HepG2 (cell line): ENCODE measurements around the gene ANKRD6. TPM values are rescaled to one million over a fixed set of nuclear protein-coding genes. Genes with fewer than 3 reads are reported as not detected.

ENCODE experiments used
- ATAC-seq: fragments of 200-7000 bp; cut with Tn5 transposase; 3 replicates; pipeline ENCODE4 v1.9.1; 2020; ENCODE audit warnings: mild to moderate bottlenecking, moderate library complexity
- BruUV-seq: library from RNA; stranded (reverse); fragments of 400-500 nt; replicated peaks from 2 replicates; lab custom pipeline; 2021; lab: Mats Ljungman, UMichigan
- CTCF ChIA-PET: fragments of 300-600 bp; formaldehyde crosslinking; extraction: SDS; loops from one replicate; lab custom pipeline; 2021; ENCODE audit warnings: low total read pairs, inconsistent platforms, low intra/inter-chr PET ratio; lab: Yijun Ruan, JAX
- POLR2A ChIA-PET: fragments of 350-600 bp; sonication (Branson Sonifier 250); formaldehyde crosslinking; loops from one replicate; lab custom pipeline; 2020; ENCODE audit warnings: antibody characterized with exemption, inconsistent platforms; lab: Yijun Ruan, JAX
- DNase-seq: peaks from one replicate; pipeline ENCODE4 v3.0.0-alpha.2; 2015; ENCODE audit warnings: low spot score
- FAIRE-seq: peaks from 3 replicates; lab custom pipeline; 2011; peaks lifted over from hg19 to GRCh38; lab: Jason Lieb, UNC
- H2AFZ ChIP-seq: one replicate; pipeline ENCODE4 v1.6.1; 2011; ENCODE audit warnings: low read length, inconsistent platforms
- H3K27ac ChIP-seq: fragments of 300-600 bp; 3 replicates; pipeline ENCODE4 v1.8.0; 2011; ENCODE audit warnings: mixed run types, mild to moderate bottlenecking, mixed read lengths, low read length, inconsistent platforms; ENCODE audit not compliant: insufficient read depth; ENCODE audit errors: extremely low read length
- H3K27me3 ChIP-seq, 2 experiments: fragments of 200-600 bp in 1 of 2; 2 replicates in 1 of 2; 3 replicates in 1 of 2; pipeline versions ENCODE4 v1.6.0 to v1.8.0; 2011; ENCODE audit warnings: low read length in 2 of 2, mild to moderate bottlenecking in 2 of 2, moderate library complexity in 2 of 2, inconsistent platforms in 1 of 2; ENCODE audit not compliant: insufficient read depth in 2 of 2, control insufficient read depth in 1 of 2
- H3K36me3 ChIP-seq, 2 experiments: fragments of 200-600 bp in 1 of 2; replicated peaks in 1 of 2; 2 replicates in 1 of 2; 3 replicates in 1 of 2; pipeline versions ENCODE4 v1.5.1 to v1.8.0; 2011; ENCODE audit warnings: low read length in 2 of 2, inconsistent platforms in 1 of 2; ENCODE audit not compliant: insufficient read depth in 2 of 2, control insufficient read depth in 1 of 2
- H3K4me1 ChIP-seq: 2 replicates; pipeline ENCODE4 v1.5.1; 2012; ENCODE audit warnings: low read length, inconsistent platforms; ENCODE audit not compliant: insufficient read depth
- H3K4me2 ChIP-seq: 2 replicates; pipeline ENCODE4 v1.6.0; 2011; ENCODE audit warnings: low read depth, low read length, inconsistent platforms
- H3K4me3 ChIP-seq, 3 experiments: fragments of 200-600 bp in 1 of 3; sonication (generic), shearing (Covaris generic) in 1 of 3; replicated peaks in 1 of 3; 2 replicates each; pipeline ENCODE4 v1.5.1; 2011 to 2016; ENCODE audit warnings: low read length in 3 of 3, inconsistent platforms in 2 of 3, low read depth in 2 of 3, mild to moderate bottlenecking in 2 of 3, control low read depth in 1 of 3, mixed read lengths in 1 of 3; ENCODE audit not compliant: insufficient read depth in 1 of 3
- H3K79me2 ChIP-seq: one replicate; pipeline ENCODE4 v1.6.1; 2011; ENCODE audit warnings: low read length, inconsistent platforms; ENCODE audit not compliant: insufficient read depth
- H3K9ac ChIP-seq: 2 replicates; pipeline ENCODE4 v1.6.0; 2011; ENCODE audit warnings: mild to moderate bottlenecking, low read depth, low read length, inconsistent platforms; ENCODE audit not compliant: insufficient read depth
- H3K9me3 ChIP-seq: 2 replicates; pipeline ENCODE4 v1.5.1; 2012; ENCODE audit warnings: mild to moderate bottlenecking, low read length
- H4K20me1 ChIP-seq: 2 replicates; pipeline ENCODE4 v1.6.0; 2011; ENCODE audit warnings: inconsistent platforms, mild to moderate bottlenecking, low read length, moderate library complexity; ENCODE audit not compliant: insufficient read depth
- AKAP8 ChIP-seq: sonication (generic); formaldehyde crosslinking; IDR thresholded peaks from 2 replicates; pipeline ENCODE4 v1.5.1; 2020; ENCODE audit warnings: mild to moderate bottlenecking, missing genetic modification reagents
- BCL6 ChIP-seq: IDR thresholded peaks from 2 replicates; pipeline ENCODE4 v1.6.1; 2016; ENCODE audit warnings: missing genetic modification reagents, missing compliant biosample characterization
- FOXJ3 ChIP-seq: sonication (generic); formaldehyde crosslinking; IDR thresholded peaks from 2 replicates; pipeline ENCODE4 v1.4.0; 2020; ENCODE audit warnings: missing genetic modification reagents, mild to moderate bottlenecking, borderline replicate concordance
- PRPF4 ChIP-seq: fragments of 200-400 bp; formaldehyde crosslinking; IDR thresholded peaks from 2 replicates; pipeline ENCODE4 v1.6.1; 2016; ENCODE audit warnings: low read length, low read depth; ENCODE audit not compliant: poor library complexity, severe bottlenecking
- RXRA ChIP-seq: sonication (generic); formaldehyde crosslinking; IDR thresholded peaks from 2 replicates; pipeline ENCODE4 v1.5.1; 2020; ENCODE audit warnings: missing genetic modification reagents
- SIX1 ChIP-seq: sonication (generic); formaldehyde crosslinking; IDR thresholded peaks from 2 replicates; pipeline ENCODE4 v1.4.0; 2020; ENCODE audit warnings: missing genetic modification reagents, borderline replicate concordance
- YY1 ChIP-seq: IDR thresholded peaks from 2 replicates; pipeline ENCODE4 v1.6.1; 2011; ENCODE audit warnings: low read length, low read depth, moderate library complexity, mild to moderate bottlenecking; ENCODE audit not compliant: insufficient read depth, insufficient replicate concordance
- ZC3H4 ChIP-seq: sonication (generic); formaldehyde crosslinking; IDR thresholded peaks from 2 replicates; pipeline ENCODE4 v1.4.0; 2020; ENCODE audit warnings: missing genetic modification reagents, borderline replicate concordance
- ZFP91 ChIP-seq: sonication (generic); formaldehyde crosslinking; IDR thresholded peaks from 2 replicates; pipeline ENCODE4 v1.9.0; 2022; ENCODE audit warnings: missing genetic modification reagents, mild to moderate bottlenecking, borderline replicate concordance
- ZNF234 ChIP-seq: sonication (generic); formaldehyde crosslinking; conservative IDR thresholded peaks from 2 replicates; pipeline ENCODE4 v1.5.1; 2020; ENCODE audit warnings: mild to moderate bottlenecking, missing genetic modification reagents
- ZNF569 ChIP-seq: sonication (generic); formaldehyde crosslinking; IDR thresholded peaks from 2 replicates; pipeline ENCODE4 v1.5.0; 2020; ENCODE audit warnings: mild to moderate bottlenecking, missing genetic modification reagents, moderate library complexity, borderline replicate concordance
- ZNF629 ChIP-seq: sonication (generic); formaldehyde crosslinking; conservative IDR thresholded peaks from 2 replicates; pipeline ENCODE4 v1.5.0; 2020; ENCODE audit warnings: missing genetic modification reagents
- ZNF724P ChIP-seq: sonication (generic); formaldehyde crosslinking; IDR thresholded peaks from 2 replicates; pipeline ENCODE4 v1.8.0; 2022; ENCODE audit warnings: missing genetic modification reagents, borderline replicate concordance
- ZSCAN9 ChIP-seq: IDR thresholded peaks from 2 replicates; pipeline ENCODE4 v1.6.1; 2016; ENCODE audit warnings: borderline replicate concordance
- WGBS: methylation state at CpG from one replicate; pipeline ENCODE4 v1.1.6; 2017; ENCODE audit warnings: low lambda C conversion rate; 5-methylcytosine and 5-hydroxymethylcytosine counted together
- in situ Hi-C: cut with HindIII; loops from 2 replicates; pipeline ENCODE4 v1.10.0; 2017; ENCODE audit warnings: low pct_unique_long_range_greater_than_20kb; ENCODE audit not compliant: extremely low pct_ligation_motif_present
- intact Hi-C: fragments of 100-400 bp; cut with micrococcal nuclease; formaldehyde crosslinking; loops from one replicate; pipeline ENCODE4 v1.10.0; 2022; ENCODE audit not compliant: unreplicated experiment
- polyA plus RNA-seq, 8 experiments: library from polyadenylated mRNA; depleted of rRNA in 3 of 8; stranded (reverse) in 7 of 8; unstranded in 1 of 8; fragments of >200 nt; fragmentation: Illumina TruSeq in 4 of 8; extraction: Trizol in 4 of 8; gene quantifications; 2 replicates each; pipeline versions ENCODE4 v1.2.1 to v1.2.3, GENCODE V29; 2011 to 2016; ENCODE audit warnings: low read depth in 4 of 8, missing spikeins in 1 of 8, mixed read lengths in 1 of 8; ENCODE audit not compliant: insufficient read depth in 1 of 8
- total RNA-seq, 5 experiments: library from RNA; depleted of rRNA; stranded (reverse); fragments of >200 nt; fragmentation: Illumina TruSeq; extraction: Trizol; gene quantifications; 2 replicates each; pipeline ENCODE4 v1.2.3, GENCODE V29; 2016; ENCODE audit warnings: low read depth in 1 of 5
- TF ChIP-seq, protein P1 (sequence below): sonication (generic); formaldehyde crosslinking; IDR thresholded peaks from 2 replicates; pipeline ENCODE4 v1.4.0; 2020; ENCODE audit warnings: mild to moderate bottlenecking, missing genetic modification reagents

ANKRD6 gene
- total and polyA plus RNA-seq, 2 of the 13 experiments (the other 11 are each of a cell fraction or from before 2014, with no cell fraction given), result 0.18 to 0.36 TPM

DNA sequence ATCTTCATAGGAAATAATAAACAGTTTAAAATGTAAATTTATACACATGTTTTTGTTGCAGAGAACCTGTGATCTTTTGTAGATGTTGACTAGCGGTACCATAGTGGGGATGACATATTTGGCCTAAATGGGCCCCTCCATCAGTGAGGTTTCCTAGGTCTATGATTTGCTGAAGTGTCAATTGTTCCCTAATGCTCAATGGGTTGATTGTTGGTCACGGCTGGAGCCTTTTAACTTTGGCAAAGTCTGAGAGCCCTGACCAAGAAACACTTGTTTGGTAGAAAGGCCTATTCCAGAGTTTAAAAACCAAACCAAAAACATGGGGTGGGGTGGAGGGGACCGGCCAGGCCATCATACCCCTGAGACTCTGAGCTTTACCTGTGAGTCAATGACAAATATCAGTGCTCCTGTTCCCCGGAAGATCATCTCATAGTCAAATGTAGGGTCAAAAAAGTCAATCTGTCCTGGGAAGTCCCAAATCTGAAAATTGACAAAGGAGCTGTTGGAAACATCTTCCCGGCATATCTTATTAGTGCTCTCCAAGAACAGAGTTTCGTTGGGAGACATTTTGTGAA is 45.9 kb upstream of the ANKRD6 start:
- 59% methylated on average over 5 of the region's 6 CpGs for WGBS
- no peaks in the 10 kb centered on the region for H3K9me3 ChIP-seq
- TF ChIP-seq PRPF4 (no peak), ZFP91 (CRISPR knock-in tag) (no peak), ZNF234 (no peak), ZNF569 (no peak), RXRA (CRISPR knock-in tag) (no peak), YY1 (no peak), BCL6 (CRISPR knock-in tag) (no peak), ZNF629 (CRISPR knock-in tag) (no peak), ZSCAN9 (CRISPR knock-in tag) (no peak), ZC3H4 (CRISPR knock-in tag) (no peak), FOXJ3 (CRISPR knock-in tag) (no peak), AKAP8 (CRISPR knock-in tag) (no peak), SIX1 (CRISPR knock-in tag) (no peak), ZNF724P (CRISPR knock-in tag) (no peak)
- TF ChIP-seq, protein P1, sequence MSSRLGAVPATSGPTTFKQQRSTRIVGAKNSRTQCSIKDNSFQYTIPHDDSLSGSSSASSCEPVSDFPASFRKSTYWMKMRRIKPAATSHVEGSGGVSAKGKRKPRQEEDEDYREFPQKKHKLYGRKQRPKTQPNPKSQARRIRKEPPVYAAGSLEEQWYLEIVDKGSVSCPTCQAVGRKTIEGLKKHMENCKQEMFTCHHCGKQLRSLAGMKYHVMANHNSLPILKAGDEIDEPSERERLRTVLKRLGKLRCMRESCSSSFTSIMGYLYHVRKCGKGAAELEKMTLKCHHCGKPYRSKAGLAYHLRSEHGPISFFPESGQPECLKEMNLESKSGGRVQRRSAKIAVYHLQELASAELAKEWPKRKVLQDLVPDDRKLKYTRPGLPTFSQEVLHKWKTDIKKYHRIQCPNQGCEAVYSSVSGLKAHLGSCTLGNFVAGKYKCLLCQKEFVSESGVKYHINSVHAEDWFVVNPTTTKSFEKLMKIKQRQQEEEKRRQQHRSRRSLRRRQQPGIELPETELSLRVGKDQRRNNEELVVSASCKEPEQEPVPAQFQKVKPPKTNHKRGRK, result no peak
- H4K20me1 ChIP-seq, result no peaks in the 10 kb centered on the region
- intact Hi-C loops, result no loop called here
- H3K9ac ChIP-seq, result no peak overlapping the region
- no peak for ATAC-seq
- no TSS peak for BruUV-seq
- POLR2A ChIA-PET, result no interaction called here
- H3K4me2 ChIP-seq, result no peak overlapping the region
- no peak for DNase-seq
- no peak overlapping the region for H3K27ac ChIP-seq
- in situ Hi-C loops, result no loop called here
- no peaks in the 10 kb centered on the region for H3K36me3 ChIP-seq
- H3K27me3 ChIP-seq, result no peaks in the 10 kb centered on the region
- CTCF ChIA-PET, result no interaction called here
- no peak for FAIRE-seq
- H3K4me1 ChIP-seq, result no peaks in the 10 kb centered on the region
- no peak overlapping the region for H3K4me3 ChIP-seq
- no peak overlapping the region for H2AFZ ChIP-seq
- no peaks in the 10 kb centered on the region for H3K79me2 ChIP-seq
